NCI-H446 (cell line): Measurements from ENCODE around the gene CA7.
"Not testable (repeated sequence)": the region's sequence is repeated elsewhere in the genome, so short reads cannot be mapped to it uniquely, and the experiment has no call there.

Experiments used
- DNase-seq, 2 experiments: peaks; one replicate each; lab custom pipeline; 2025; lab: John Stamatoyannopoulos, UW

The CA7 gene

GRCh38 chr16:66846831-66847230 is 2.6 kb downstream of the CA7 start:
- no peak for DNase-seq

GRCh38 chr16:66847533-66848067 is 3.4 kb downstream of the CA7 start:
- no peak for DNase-seq

DNA sequence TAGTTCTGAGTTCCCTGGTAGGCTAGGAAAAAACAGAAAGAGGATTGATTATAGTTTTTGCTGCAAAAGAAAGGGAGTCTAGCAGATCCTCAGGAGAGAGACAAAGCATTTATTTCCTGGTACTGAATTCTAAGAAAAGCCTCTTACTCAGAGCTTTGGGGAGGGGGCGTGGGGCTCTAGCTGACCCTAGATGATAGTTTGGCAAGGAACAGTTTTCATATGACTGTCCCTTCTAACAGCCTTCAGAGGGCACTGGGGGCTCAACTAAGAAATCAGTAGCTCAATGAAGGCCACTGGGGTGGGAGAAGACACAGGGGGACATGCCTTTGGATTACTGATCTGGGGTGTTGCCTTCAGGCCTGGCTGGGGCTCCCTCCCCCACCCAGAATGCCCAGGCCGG is 4.0 kb downstream of the CA7 start:
- DNase-seq = no peak

GRCh38 chr16:66849021-66849420 is 4.8 kb downstream of the CA7 start:
- DNase-seq = no peak

DNA sequence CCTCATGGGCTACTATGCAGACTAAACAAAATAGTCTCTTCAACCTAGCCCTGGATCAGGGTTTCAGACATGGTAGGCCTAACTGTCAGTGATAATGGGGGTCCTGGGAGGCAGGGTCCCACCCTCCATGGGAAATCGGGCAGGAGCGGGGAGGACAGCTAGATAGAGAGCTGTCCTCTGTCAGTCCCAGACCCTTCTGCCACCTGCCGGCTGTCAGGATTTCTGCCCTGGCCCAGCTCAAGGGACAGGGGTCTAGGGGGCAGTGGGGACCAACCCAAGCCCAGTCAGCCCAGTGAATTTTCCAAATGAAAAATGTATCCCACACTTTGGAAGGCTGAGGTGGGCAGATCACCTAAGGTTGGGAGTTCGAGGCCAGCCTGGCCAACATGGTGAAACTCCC is 5.3 kb downstream of the CA7 start:
- no peak for DNase-seq

- DNase-seq = no peak
Observed at GRCh38 chr16:66850115-66850815, 6.1 kb downstream of the CA7 start.

DNA sequence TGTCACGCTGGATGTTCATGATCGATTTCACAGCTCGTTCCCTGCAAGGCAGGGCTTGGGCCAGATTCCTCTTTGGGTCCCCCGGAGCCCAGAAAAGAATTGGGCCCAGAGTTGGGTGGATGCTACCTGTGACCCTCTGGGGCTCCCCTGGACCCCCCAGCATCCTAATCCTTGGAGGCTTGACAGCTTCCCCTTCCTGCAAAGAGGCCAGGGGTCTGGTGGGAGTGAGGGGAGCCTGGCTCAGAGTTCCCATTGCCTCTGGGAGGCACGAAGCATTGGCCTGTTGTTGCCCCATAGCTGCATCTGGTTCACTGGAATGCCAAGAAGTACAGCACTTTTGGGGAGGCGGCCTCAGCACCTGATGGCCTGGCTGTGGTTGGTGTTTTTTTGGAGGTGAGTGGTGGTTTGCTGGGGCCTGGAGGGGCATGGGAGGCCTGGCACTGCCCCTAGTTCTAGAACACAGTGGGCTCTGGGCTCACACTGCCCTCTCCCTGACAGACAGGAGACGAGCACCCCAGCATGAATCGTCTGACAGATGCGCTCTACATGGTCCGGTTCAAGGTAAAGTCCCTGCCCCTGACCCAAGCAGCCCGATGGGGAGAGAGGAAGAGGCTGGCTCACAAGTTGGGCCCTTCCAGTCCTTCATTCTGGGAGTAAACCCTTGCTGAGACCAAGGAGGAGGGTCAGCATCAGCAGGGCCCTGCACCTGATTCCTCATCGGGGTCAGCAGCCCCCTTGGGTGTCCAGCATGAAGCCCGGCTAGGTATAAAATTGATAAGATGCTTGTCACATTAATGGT is 7.2 kb downstream of the CA7 start:
- DNase-seq = no peak

- no peak for DNase-seq
Observed at GRCh38 chr16:66853261-66854139, 9.3 kb downstream of the CA7 start.

GRCh38 chr16:66856184-66856730 is 12.0 kb downstream of the CA7 start:
- DNase-seq = no peak

- no peak for DNase-seq
Observed at GRCh38 chr16:66856801-66857200, 12.6 kb downstream of the CA7 start.

DNA sequence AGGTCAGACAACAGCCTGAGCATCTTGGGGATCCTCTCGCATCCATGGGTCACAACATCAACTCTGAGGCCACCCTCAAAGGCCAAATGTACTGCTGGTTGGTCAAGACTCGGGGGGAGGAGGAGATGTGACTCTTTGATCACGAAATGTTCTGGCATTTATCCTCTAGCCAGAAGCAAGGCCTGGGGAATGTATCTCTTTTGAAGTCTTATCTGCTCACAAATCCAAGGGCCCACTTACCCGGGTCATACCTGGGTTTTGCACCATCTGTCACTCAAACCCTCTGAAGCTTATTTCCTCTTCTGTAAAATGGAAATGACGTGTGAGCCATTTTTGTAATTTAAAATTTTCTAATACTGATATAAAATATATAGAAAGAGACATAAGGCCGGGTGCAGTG is 13.2 kb downstream of the CA7 start:
- DNase-seq = no peak

- peak in 1 of 2 experiments; percentile 56 for DNase-seq
Observed at GRCh38 chr16:66858740-66859396, 14.7 kb downstream of the CA7 start.

DNA sequence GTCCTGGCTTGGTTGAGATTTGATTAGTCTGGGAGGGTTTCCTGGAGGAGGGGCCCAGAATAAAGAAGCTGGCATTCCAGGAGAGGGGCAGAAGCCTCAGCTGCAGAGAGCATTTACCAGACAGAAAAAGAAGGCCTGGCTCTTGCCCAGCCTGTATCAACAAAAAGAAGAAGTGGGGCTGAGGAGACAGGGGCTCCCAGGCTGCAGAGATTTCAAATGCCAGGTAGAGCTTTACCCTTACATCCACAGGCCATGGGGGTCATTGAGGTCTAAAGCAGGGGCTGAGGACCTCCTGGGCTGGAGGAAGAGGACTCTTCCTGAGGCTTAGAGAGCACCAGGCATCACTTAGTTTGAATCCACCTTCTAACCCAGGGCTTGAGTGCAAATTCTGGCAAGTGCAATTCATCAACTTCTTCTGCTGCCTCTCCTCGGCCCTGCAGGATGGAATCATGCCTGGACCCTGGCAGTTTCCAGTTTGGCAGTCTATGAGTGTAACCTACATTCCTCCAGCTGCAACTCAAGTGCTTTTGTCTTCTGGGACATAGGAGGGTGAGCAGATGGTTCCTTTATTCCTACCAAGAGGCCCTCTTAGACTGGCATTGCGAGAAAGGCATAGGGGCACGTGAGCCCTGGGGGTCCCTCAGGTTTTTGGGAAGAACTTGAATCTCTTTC is 15.3 kb downstream of the CA7 start:
- peak in 1 of 2 experiments; percentile 5 for DNase-seq

DNA sequence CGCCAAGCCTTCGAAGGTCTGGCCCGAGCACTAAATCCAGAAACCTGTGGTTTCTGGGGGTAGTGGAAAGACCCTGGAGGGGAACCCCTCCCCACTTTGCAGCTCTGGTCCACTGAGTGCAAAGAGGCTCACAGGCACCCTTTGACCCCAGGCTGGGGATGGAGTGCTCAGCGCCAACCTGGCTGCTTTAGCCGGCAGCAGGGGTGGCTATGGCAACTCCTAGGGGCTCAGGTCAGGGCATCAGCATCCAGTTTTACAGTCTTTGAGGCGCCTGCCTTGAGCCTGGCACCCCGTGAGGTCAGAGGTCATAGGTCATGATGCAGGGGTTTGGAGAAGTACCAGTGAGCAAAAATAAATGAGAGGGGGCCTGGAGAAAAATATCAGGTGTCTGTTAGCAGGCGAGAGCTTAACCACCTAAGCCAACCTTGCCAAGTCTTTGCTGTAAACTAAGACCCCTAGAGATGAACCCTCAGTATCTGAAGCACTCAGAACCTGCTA is 17.9 kb downstream of the CA7 start:
- no peak for DNase-seq

DNA sequence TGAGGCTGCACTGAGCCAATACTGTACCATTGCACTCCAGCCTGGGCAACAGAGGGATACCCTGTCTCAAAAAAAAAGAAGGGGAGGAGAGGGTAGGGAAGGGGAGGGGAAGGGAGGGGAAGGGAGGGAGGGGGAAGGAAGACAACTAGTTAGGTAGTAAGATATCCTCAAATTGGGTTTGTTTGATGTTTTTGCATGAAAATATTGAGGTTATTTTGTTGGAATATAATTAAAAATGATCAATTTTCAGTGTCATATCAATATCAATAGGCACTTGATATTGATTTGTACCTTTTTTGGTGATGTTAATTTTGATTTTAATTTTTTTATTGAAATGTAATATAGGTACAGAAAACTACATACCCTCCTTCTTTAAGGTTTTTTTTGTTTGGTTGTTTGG is 19.5 kb downstream of the CA7 start:
- DNase-seq = no peak

GRCh38 chr16:66869424-66869823 is 25.2 kb downstream of the CA7 start:
- no peak for DNase-seq

- DNase-seq = not testable (repeated sequence)
Observed at GRCh38 chr16:66871363-66871762, 27.1 kb downstream of the CA7 start.

DNA sequence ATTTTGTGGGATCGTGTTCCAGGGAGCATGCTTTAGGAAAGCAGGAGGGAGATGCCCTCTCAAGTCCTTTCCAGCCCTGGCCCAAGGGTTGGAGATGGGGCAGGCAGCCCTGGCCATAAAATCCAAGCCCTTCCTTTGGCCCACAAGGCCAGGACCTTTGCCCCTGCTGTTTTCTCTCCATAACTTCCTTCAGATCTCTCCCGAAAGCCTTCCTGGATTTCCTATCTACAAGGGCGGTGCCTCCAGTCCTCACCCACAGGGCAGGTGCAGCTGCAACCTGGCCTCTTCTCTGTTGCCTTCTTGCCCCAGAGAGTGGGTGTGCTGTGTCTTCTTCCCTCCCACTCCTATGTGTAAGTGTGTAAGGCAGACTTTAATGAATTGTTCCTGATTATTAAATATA is 27.6 kb downstream of the CA7 start:
- DNase-seq = no peak

- DNase-seq = no peak
Observed at GRCh38 chr16:66872559-66872942, 28.3 kb downstream of the CA7 start.

- DNase-seq = peak; percentile 40 to 81
Observed at GRCh38 chr16:66872943-66873684, 28.9 kb downstream of the CA7 start.
